SKM-1 (cell line): Measurements from ENCODE around the gene MYO9A.

Experiments
- DNase-seq: peaks from one replicate; lab custom pipeline; 2025; ENCODE audit not compliant: unreplicated experiment; lab: John Stamatoyannopoulos, UW

MYO9A gene

GRCh38 chr15:71974211-71974610 is 143.7 kb downstream of the MYO9A start:
- no peak for DNase-seq

- DNase-seq, result no peak
These were observed 144.6 kb downstream of the MYO9A start for GRCh38 chr15:71973366-71973765.

GRCh38 chr15:71971905-71972304 is 146.0 kb downstream of the MYO9A start:
- DNase-seq, result no peak

- no peak for DNase-seq
These were observed 147.5 kb downstream of the MYO9A start for GRCh38 chr15:71970435-71970834.

GRCh38 chr15:71962537-71962936 is 155.4 kb downstream of the MYO9A start:
- DNase-seq, result no peak

GRCh38 chr15:71957026-71957425 is 160.9 kb downstream of the MYO9A start:
- no peak for DNase-seq

GRCh38 chr15:71951134-71951533 is 166.8 kb downstream of the MYO9A start:
- no peak for DNase-seq

- no peak for DNase-seq
These were observed 172.9 kb downstream of the MYO9A start for GRCh38 chr15:71945012-71945411.

- DNase-seq, result no peak
These were observed 174.1 kb downstream of the MYO9A start for GRCh38 chr15:71943806-71944205.

GRCh38 chr15:71939981-71940588 is 177.9 kb downstream of the MYO9A start:
- DNase-seq, result no peak

- DNase-seq, result no peak
These were observed 180.2 kb downstream of the MYO9A start for GRCh38 chr15:71937650-71938311.

GRCh38 chr15:71934446-71934845 is 183.5 kb downstream of the MYO9A start:
- DNase-seq, result no peak

- no peak for DNase-seq
These were observed 185.3 kb downstream of the MYO9A start for GRCh38 chr15:71932689-71933088.

- no peak for DNase-seq
These were observed 186.7 kb downstream of the MYO9A start for GRCh38 chr15:71931261-71931660.

- DNase-seq, result no peak
These were observed 192.8 kb downstream of the MYO9A start for GRCh38 chr15:71925145-71925544.

- DNase-seq, result no peak
These were observed 196.8 kb downstream of the MYO9A start for GRCh38 chr15:71921191-71921590.

GRCh38 chr15:71920573-71920972 is 197.4 kb downstream of the MYO9A start:
- no peak for DNase-seq

- no peak for DNase-seq
These were observed 201.1 kb downstream of the MYO9A start for GRCh38 chr15:71916834-71917233.

- no peak for DNase-seq
These were observed 203.9 kb downstream of the MYO9A start for GRCh38 chr15:71914092-71914491.

- no peak for DNase-seq
These were observed 218.3 kb downstream of the MYO9A start for GRCh38 chr15:71899674-71900073.

- DNase-seq, result no peak
These were observed 224.3 kb downstream of the MYO9A start for GRCh38 chr15:71893691-71894090.

- DNase-seq, result no peak
These were observed 225.6 kb downstream of the MYO9A start for GRCh38 chr15:71892335-71892734.

GRCh38 chr15:71891026-71891425 is 226.9 kb downstream of the MYO9A start:
- DNase-seq, result no peak
